ENCODE results near the gene SLC16A6.

- TF ChIP-seq POLR2A (IDR thresholded peaks at IDR 0.05) (no peak), CTCF (IDR thresholded peaks at IDR 0.05) (no peak)
These were observed 11.2 kb upstream of the SLC16A6 start for GRCh38 chr17:68302066-68302564.
